Adipocyte (in vitro differentiated cells): Measurements from ENCODE around the gene CCDC138.

Experiments
- DNase-seq: peaks from one replicate; pipeline ENCODE4 v3.0.0-alpha.2; 2015; ENCODE audit warnings: low read depth
- H3K27me3 ChIP-seq: replicated peaks from 2 replicates; pipeline ENCODE4 v1.7.0; 2013; ENCODE audit warnings: mild to moderate bottlenecking, low read length, moderate library complexity; ENCODE audit not compliant: control insufficient read depth, insufficient read depth
- H3K36me3 ChIP-seq: 2 replicates; pipeline ENCODE4 v1.7.0; 2013; ENCODE audit warnings: low read length, mild to moderate bottlenecking, moderate library complexity; ENCODE audit not compliant: control insufficient read depth, insufficient read depth, severe bottlenecking
- H3K4me1 ChIP-seq: 2 replicates; pipeline ENCODE4 v1.7.0; 2013; ENCODE audit warnings: mild to moderate bottlenecking, low read length, moderate library complexity; ENCODE audit not compliant: control insufficient read depth, insufficient read depth
- H3K4me3 ChIP-seq: 2 replicates; pipeline ENCODE4 v1.7.0; 2013; ENCODE audit warnings: mild to moderate bottlenecking, low read length, moderate library complexity
- H3K9ac ChIP-seq: 2 replicates; pipeline ENCODE4 v1.7.0; 2013; ENCODE audit warnings: mild to moderate bottlenecking, low read length, moderate library complexity
- H3K9me3 ChIP-seq: 2 replicates; pipeline ENCODE4 v1.7.0; 2013; ENCODE audit warnings: mild to moderate bottlenecking, low read length, moderate library complexity; ENCODE audit not compliant: control insufficient read depth

Gene CCDC138

GRCh38 chr2:108896741-108897140 is 110.2 kb downstream of the CCDC138 start:
- no peaks in the 10 kb centered on the region for H3K4me1 ChIP-seq
- no peak overlapping the region for H3K4me3 ChIP-seq
- no peaks in the 10 kb centered on the region for H3K27me3 ChIP-seq
- DNase-seq, result no peak
- no peaks in the 10 kb centered on the region for H3K36me3 ChIP-seq
- no peak overlapping the region for H3K9ac ChIP-seq
- peaks cover 10% of the 10 kb centered on the region for H3K9me3 ChIP-seq

GRCh38 chr2:108898315-108899082 is 111.9 kb downstream of the CCDC138 start:
- DNase-seq, result no peak
- H3K36me3 ChIP-seq, result no peaks in the 10 kb centered on the region
- H3K4me1 ChIP-seq, result no peaks in the 10 kb centered on the region
- H3K9ac ChIP-seq, result no peak overlapping the region
- H3K4me3 ChIP-seq, result no peak overlapping the region
- peaks cover under 1% of the 10 kb centered on the region for H3K27me3 ChIP-seq
- peaks cover 20% of the 10 kb centered on the region for H3K9me3 ChIP-seq

GRCh38 chr2:108904680-108905079 is 118.1 kb downstream of the CCDC138 start:
- H3K4me1 ChIP-seq, result no peaks in the 10 kb centered on the region
- peaks cover 14% of the 10 kb centered on the region for H3K9me3 ChIP-seq
- DNase-seq, result no peak
- no peaks in the 10 kb centered on the region for H3K36me3 ChIP-seq
- peaks cover 21% of the 10 kb centered on the region for H3K27me3 ChIP-seq
- H3K9ac ChIP-seq, result no peak overlapping the region
- no peak overlapping the region for H3K4me3 ChIP-seq

GRCh38 chr2:108905176-108905575 is 118.6 kb downstream of the CCDC138 start:
- peaks cover 26% of the 10 kb centered on the region for H3K27me3 ChIP-seq
- H3K9ac ChIP-seq, result no peak overlapping the region
- H3K4me3 ChIP-seq, result no peak overlapping the region
- no peaks in the 10 kb centered on the region for H3K4me1 ChIP-seq
- DNase-seq, result no peak
- no peaks in the 10 kb centered on the region for H3K36me3 ChIP-seq
- peaks cover 14% of the 10 kb centered on the region for H3K9me3 ChIP-seq

- peaks cover 28% of the 10 kb centered on the region for H3K27me3 ChIP-seq
- H3K9ac ChIP-seq, result no peak overlapping the region
- no peak overlapping the region for H3K4me3 ChIP-seq
- DNase-seq, result no peak
- no peaks in the 10 kb centered on the region for H3K36me3 ChIP-seq
- no peaks in the 10 kb centered on the region for H3K4me1 ChIP-seq
- H3K9me3 ChIP-seq, result peaks cover 10% of the 10 kb centered on the region
Measured at GRCh38 chr2:108905906-108906305, 119.3 kb downstream of the CCDC138 start.

GRCh38 chr2:108906403-108907077 is 120.0 kb downstream of the CCDC138 start:
- peaks cover 34% of the 10 kb centered on the region for H3K27me3 ChIP-seq
- no peaks in the 10 kb centered on the region for H3K4me1 ChIP-seq
- H3K4me3 ChIP-seq, result no peak overlapping the region
- H3K9me3 ChIP-seq, result peaks cover 10% of the 10 kb centered on the region
- H3K9ac ChIP-seq, result no peak overlapping the region
- DNase-seq, result no peak
- no peaks in the 10 kb centered on the region for H3K36me3 ChIP-seq

- Histone ChIP-seq H3K9ac (no peak overlapping the region), H3K9me3 (peaks cover under 1% of the 10 kb centered on the region), H3K36me3 (no peaks in the 10 kb centered on the region), H3K4me1 (no peaks in the 10 kb centered on the region), H3K27me3 (peaks cover 46% of the 10 kb centered on the region), H3K4me3 (no peak overlapping the region)
- DNase-seq, result no peak
Measured at GRCh38 chr2:108907822-108908712, 121.5 kb downstream of the CCDC138 start.

GRCh38 chr2:108908713-108909070 is 122.1 kb downstream of the CCDC138 start:
- H3K4me3 ChIP-seq, result no peak overlapping the region
- no peaks in the 10 kb centered on the region for H3K9me3 ChIP-seq
- no peaks in the 10 kb centered on the region for H3K36me3 ChIP-seq
- peaks cover 43% of the 10 kb centered on the region for H3K27me3 ChIP-seq
- no peak for DNase-seq
- H3K4me1 ChIP-seq, result no peaks in the 10 kb centered on the region
- H3K9ac ChIP-seq, result no peak overlapping the region

GRCh38 chr2:108909275-108909823 is 122.8 kb downstream of the CCDC138 start:
- Histone ChIP-seq H3K4me1 (no peaks in the 10 kb centered on the region), H3K36me3 (no peaks in the 10 kb centered on the region), H3K4me3 (no peak overlapping the region), H3K9me3 (no peaks in the 10 kb centered on the region), H3K9ac (no peak overlapping the region), H3K27me3 (peaks cover 43% of the 10 kb centered on the region)
- no peak for DNase-seq

GRCh38 chr2:108910011-108910431 is 123.5 kb downstream of the CCDC138 start:
- Histone ChIP-seq H3K9me3 (no peaks in the 10 kb centered on the region), H3K36me3 (no peaks in the 10 kb centered on the region), H3K4me3 (no peak overlapping the region), H3K27me3 (peaks cover 44% of the 10 kb centered on the region), H3K4me1 (no peaks in the 10 kb centered on the region), H3K9ac (no peak overlapping the region)
- no peak for DNase-seq
